ENCODE measurements around the gene DCAF7.

- no peak for TF ChIP-seq CTCF (IDR thresholded peaks at IDR 0.05)
- TF ChIP-seq POLR2A (IDR thresholded peaks at IDR 0.05), result no peak
These were observed 23.4 kb upstream of the DCAF7 start for GRCh38 chr17:63526861-63527260.
